DND-41 (cell line): Measurements from ENCODE around the gene KNG1.

Source experiments
- ATAC-seq: fragments of 200-7000 bp; cut with Tn5 transposase; 3 replicates; pipeline ENCODE4 v1.9.1; 2021; ENCODE audit warnings: low read depth; ENCODE audit not compliant: insufficient read depth
- DNase-seq: peaks from one replicate; pipeline ENCODE4 v3.0.0-alpha.2; 2020
- H2AFZ ChIP-seq: 2 replicates; pipeline ENCODE4 v1.6.0; 2012; ENCODE audit warnings: low read depth, low read length
- H3K27ac ChIP-seq: 2 replicates; pipeline ENCODE4 v1.5.1; 2012; ENCODE audit warnings: low read length, inconsistent platforms
- H3K27me3 ChIP-seq: fragments of 200-600 bp; sonication (generic); 2 replicates; pipeline ENCODE4 v1.6.0; 2012; ENCODE audit warnings: low read length, mild to moderate bottlenecking, inconsistent platforms; ENCODE audit not compliant: insufficient read depth, poor library complexity
- H3K36me3 ChIP-seq: 2 replicates; pipeline ENCODE4 v1.5.1; 2012; ENCODE audit warnings: low read length, inconsistent platforms; ENCODE audit not compliant: insufficient read depth
- H3K4me1 ChIP-seq: 2 replicates; pipeline ENCODE4 v1.5.1; 2012; ENCODE audit warnings: mild to moderate bottlenecking, low read length; ENCODE audit not compliant: insufficient read depth
- H3K4me2 ChIP-seq: 2 replicates; pipeline ENCODE4 v1.6.0; 2012; ENCODE audit warnings: mild to moderate bottlenecking, moderate library complexity, low read length, inconsistent platforms; ENCODE audit not compliant: insufficient read depth
- H3K4me3 ChIP-seq, 2 experiments: fragments of 200-600 bp in 1 of 2; shearing (Covaris generic) in 1 of 2; 2 replicates each; pipeline ENCODE4 v1.5.1; 2012 to 2016; ENCODE audit warnings: inconsistent platforms in 2 of 2, low read length in 2 of 2, mild to moderate bottlenecking in 2 of 2, low read depth in 1 of 2, moderate library complexity in 1 of 2
- H3K79me2 ChIP-seq: 2 replicates; pipeline ENCODE4 v1.6.0; 2012; ENCODE audit warnings: low read length, inconsistent platforms; ENCODE audit not compliant: insufficient read depth
- H3K9ac ChIP-seq: 2 replicates; pipeline ENCODE4 v1.6.0; 2012; ENCODE audit warnings: low read depth, mild to moderate bottlenecking, inconsistent platforms, low read length, moderate library complexity
- H3K9me3 ChIP-seq: 2 replicates; pipeline ENCODE4 v1.5.1; 2012; ENCODE audit warnings: low read length, moderate library complexity, mild to moderate bottlenecking, inconsistent platforms; ENCODE audit not compliant: insufficient read depth, severe bottlenecking
- H4K20me1 ChIP-seq: 2 replicates; pipeline ENCODE4 v1.6.0; 2012; ENCODE audit warnings: low read length; ENCODE audit not compliant: insufficient read depth
- CTCF ChIP-seq: IDR thresholded peaks from 2 replicates; pipeline ENCODE4 v1.5.1; 2012; ENCODE audit warnings: borderline replicate concordance, low read length, moderate library complexity, mild to moderate bottlenecking; ENCODE audit not compliant: poor library complexity, severe bottlenecking; ENCODE audit errors: extremely low read depth
- EZH2 ChIP-seq: IDR thresholded peaks from 3 replicates; pipeline ENCODE4 v1.6.1; 2012; ENCODE audit warnings: borderline replicate concordance, low read depth, mild to moderate bottlenecking, moderate library complexity, low read length, inconsistent platforms; ENCODE audit not compliant: severe bottlenecking

KNG1 gene

GRCh38 chr3:186759231-186759930, 42.2 kb downstream of the KNG1 start:
- Histone ChIP-seq H3K9me3 (no peaks in the 10 kb centered on the region), H3K4me1 (no peaks in the 10 kb centered on the region), H3K79me2 (no peaks in the 10 kb centered on the region), H3K4me2 (no peak overlapping the region), H2AFZ (no peak overlapping the region), H3K4me3 (no peak overlapping the region), H4K20me1 (no peaks in the 10 kb centered on the region), H3K27ac (no peak overlapping the region), H3K27me3 (peaks cover 9% of the 10 kb centered on the region), H3K36me3 (no peaks in the 10 kb centered on the region), H3K9ac (no peak overlapping the region)
- no peak for ATAC-seq
- DNase-seq = no peak
- TF ChIP-seq CTCF = no peak
- no peak for TF ChIP-seq EZH2

GRCh38 chr3:186760141-186760833, 43.1 kb downstream of the KNG1 start:
- Histone ChIP-seq H3K79me2 (no peaks in the 10 kb centered on the region), H3K9me3 (no peaks in the 10 kb centered on the region), H3K9ac (no peak overlapping the region), H3K27ac (no peak overlapping the region), H3K36me3 (no peaks in the 10 kb centered on the region), H2AFZ (no peak overlapping the region), H3K4me2 (no peak overlapping the region), H3K4me1 (no peaks in the 10 kb centered on the region), H3K27me3 (peaks cover 6% of the 10 kb centered on the region), H3K4me3 (no peak overlapping the region), H4K20me1 (no peaks in the 10 kb centered on the region)
- DNase-seq (no peak), ATAC-seq (no peak)
- no peak for TF ChIP-seq CTCF
- no peak for TF ChIP-seq EZH2

GRCh38 chr3:186760897-186761447, 43.8 kb downstream of the KNG1 start:
- H3K4me1 ChIP-seq = no peaks in the 10 kb centered on the region
- no peak overlapping the region for H3K9ac ChIP-seq
- ATAC-seq = no peak
- H3K27me3 ChIP-seq = peaks cover under 1% of the 10 kb centered on the region
- no peak overlapping the region for H3K27ac ChIP-seq
- H3K4me2 ChIP-seq = no peak overlapping the region
- DNase-seq = no peak
- H3K36me3 ChIP-seq = no peaks in the 10 kb centered on the region
- no peak overlapping the region for H2AFZ ChIP-seq
- no peaks in the 10 kb centered on the region for H3K79me2 ChIP-seq
- no peaks in the 10 kb centered on the region for H4K20me1 ChIP-seq
- H3K9me3 ChIP-seq = no peaks in the 10 kb centered on the region
- no peak overlapping the region for H3K4me3 ChIP-seq
- TF ChIP-seq CTCF = no peak
